HEK293 (cell line): ENCODE measurements around the gene GSN.

Experiments
- REST ChIP-seq: fragments of 450-650 bp; formaldehyde crosslinking; IDR thresholded peaks from 2 replicates; pipeline ENCODE4 v1.5.1; 2016; ENCODE audit warnings: missing biosample characterization, missing genetic modification characterization
- ZNF184 ChIP-seq: fragments of 450-650 bp; IDR thresholded peaks from 2 replicates; pipeline ENCODE4 v1.5.1; 2018; ENCODE audit warnings: missing biosample characterization, mild to moderate bottlenecking, missing genetic modification characterization
- ZNF2 ChIP-seq: fragments of 450-650 bp; formaldehyde crosslinking; IDR thresholded peaks from 2 replicates; pipeline ENCODE4 v1.5.1; 2016; ENCODE audit warnings: missing biosample characterization, missing genetic modification characterization
- ZNF23 ChIP-seq: fragments of 450-650 bp; formaldehyde crosslinking; IDR thresholded peaks from 2 replicates; pipeline ENCODE4 v1.5.1; 2016; ENCODE audit warnings: missing biosample characterization, missing genetic modification characterization, borderline replicate concordance
- ZNF416 ChIP-seq: fragments of 450-650 bp; formaldehyde crosslinking; IDR thresholded peaks from 2 replicates; pipeline ENCODE4 v1.5.1; 2016; ENCODE audit warnings: missing biosample characterization, missing genetic modification characterization
- ZNF548 ChIP-seq: fragments of 450-650 bp; formaldehyde crosslinking; IDR thresholded peaks from 2 replicates; pipeline ENCODE4 v1.5.1; 2016; ENCODE audit warnings: missing biosample characterization, missing genetic modification characterization
- ZNF777 ChIP-seq: fragments of 450-650 bp; formaldehyde crosslinking; IDR thresholded peaks from 2 replicates; pipeline ENCODE4 v1.5.1; 2017; ENCODE audit warnings: missing biosample characterization, missing genetic modification characterization, borderline replicate concordance
- TF ChIP-seq, protein P1 (sequence below): fragments of 450-650 bp; formaldehyde crosslinking; IDR thresholded peaks from 2 replicates; pipeline ENCODE4 v1.5.1; 2016; ENCODE audit warnings: missing biosample characterization, missing genetic modification characterization
- TF ChIP-seq, protein P2 (sequence below): fragments of 450-650 bp; formaldehyde crosslinking; IDR thresholded peaks from 2 replicates; pipeline ENCODE4 v1.5.1; 2016; ENCODE audit warnings: missing biosample characterization, missing genetic modification characterization

- TF ChIP-seq, protein P1, sequence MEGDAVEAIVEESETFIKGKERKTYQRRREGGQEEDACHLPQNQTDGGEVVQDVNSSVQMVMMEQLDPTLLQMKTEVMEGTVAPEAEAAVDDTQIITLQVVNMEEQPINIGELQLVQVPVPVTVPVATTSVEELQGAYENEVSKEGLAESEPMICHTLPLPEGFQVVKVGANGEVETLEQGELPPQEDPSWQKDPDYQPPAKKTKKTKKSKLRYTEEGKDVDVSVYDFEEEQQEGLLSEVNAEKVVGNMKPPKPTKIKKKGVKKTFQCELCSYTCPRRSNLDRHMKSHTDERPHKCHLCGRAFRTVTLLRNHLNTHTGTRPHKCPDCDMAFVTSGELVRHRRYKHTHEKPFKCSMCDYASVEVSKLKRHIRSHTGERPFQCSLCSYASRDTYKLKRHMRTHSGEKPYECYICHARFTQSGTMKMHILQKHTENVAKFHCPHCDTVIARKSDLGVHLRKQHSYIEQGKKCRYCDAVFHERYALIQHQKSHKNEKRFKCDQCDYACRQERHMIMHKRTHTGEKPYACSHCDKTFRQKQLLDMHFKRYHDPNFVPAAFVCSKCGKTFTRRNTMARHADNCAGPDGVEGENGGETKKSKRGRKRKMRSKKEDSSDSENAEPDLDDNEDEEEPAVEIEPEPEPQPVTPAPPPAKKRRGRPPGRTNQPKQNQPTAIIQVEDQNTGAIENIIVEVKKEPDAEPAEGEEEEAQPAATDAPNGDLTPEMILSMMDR (tag by site-specific recombination) = no peak
- TF ChIP-seq ZNF777 (tag by site-specific recombination) (no peak), ZNF2 (tag by site-specific recombination) (no peak), ZNF23 (no peak), ZNF184 (tag by site-specific recombination) (no peak), ZNF416 (tag by site-specific recombination) (no peak), ZNF548 (tag by site-specific recombination) (no peak), REST (no peak)
- TF ChIP-seq, protein P2, sequence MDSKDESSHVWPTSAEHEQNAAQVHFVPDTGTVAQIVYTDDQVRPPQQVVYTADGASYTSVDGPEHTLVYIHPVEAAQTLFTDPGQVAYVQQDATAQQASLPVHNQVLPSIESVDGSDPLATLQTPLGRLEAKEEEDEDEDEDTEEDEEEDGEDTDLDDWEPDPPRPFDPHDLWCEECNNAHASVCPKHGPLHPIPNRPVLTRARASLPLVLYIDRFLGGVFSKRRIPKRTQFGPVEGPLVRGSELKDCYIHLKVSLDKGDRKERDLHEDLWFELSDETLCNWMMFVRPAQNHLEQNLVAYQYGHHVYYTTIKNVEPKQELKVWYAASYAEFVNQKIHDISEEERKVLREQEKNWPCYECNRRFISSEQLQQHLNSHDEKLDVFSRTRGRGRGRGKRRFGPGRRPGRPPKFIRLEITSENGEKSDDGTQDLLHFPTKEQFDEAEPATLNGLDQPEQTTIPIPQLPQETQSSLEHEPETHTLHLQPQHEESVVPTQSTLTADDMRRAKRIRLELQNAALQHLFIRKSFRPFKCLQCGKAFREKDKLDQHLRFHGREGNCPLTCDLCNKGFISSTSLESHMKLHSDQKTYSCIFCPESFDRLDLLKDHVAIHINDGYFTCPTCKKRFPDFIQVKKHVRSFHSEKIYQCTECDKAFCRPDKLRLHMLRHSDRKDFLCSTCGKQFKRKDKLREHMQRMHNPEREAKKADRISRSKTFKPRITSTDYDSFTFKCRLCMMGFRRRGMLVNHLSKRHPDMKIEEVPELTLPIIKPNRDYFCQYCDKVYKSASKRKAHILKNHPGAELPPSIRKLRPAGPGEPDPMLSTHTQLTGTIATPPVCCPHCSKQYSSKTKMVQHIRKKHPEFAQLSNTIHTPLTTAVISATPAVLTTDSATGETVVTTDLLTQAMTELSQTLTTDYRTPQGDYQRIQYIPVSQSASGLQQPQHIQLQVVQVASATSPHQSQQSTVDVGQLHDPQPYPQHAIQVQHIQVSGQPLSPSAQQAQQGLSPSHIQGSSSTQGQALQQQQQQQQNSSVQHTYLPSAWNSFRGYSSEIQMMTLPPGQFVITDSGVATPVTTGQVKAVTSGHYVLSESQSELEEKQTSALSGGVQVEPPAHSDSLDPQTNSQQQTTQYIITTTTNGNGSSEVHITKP (tag by site-specific recombination) = peak; percentile 35; the same call in 1 of the 2 replicates
Measured at GRCh38 chr9:121268598-121268850, 562 bp downstream of the GSN start.
